ENCODE results near the gene ANKRD13D.

- TF ChIP-seq CTCF (IDR thresholded peaks at IDR 0.05) (no peak), POLR2A (IDR thresholded peaks at IDR 0.05) (no peak)
These were observed at the start of gene ANKRD13D for GRCh38 chr11:67289226-67289650.
